PC-3 (cell line): ENCODE measurements around the gene SPATA32.

ENCODE experiments used
- CTCF ChIP-seq: fragments of 300-600 bp; sonication (generic); conservative IDR thresholded peaks from 2 replicates; pipeline ENCODE4 v1.5.1; 2017; ENCODE audit warnings: antibody characterized with exemption, low read depth, mild to moderate bottlenecking, low read length
- EZH2 ChIP-seq: fragments of 300-600 bp; sonication (generic); IDR thresholded peaks from one replicate; pipeline ENCODE4 v1.6.1; 2017; ENCODE audit warnings: antibody characterized with exemption, mild to moderate bottlenecking, low read length; ENCODE audit not compliant: unreplicated experiment
- EZH2phosphoT487 ChIP-seq: fragments of 300-600 bp; sonication (generic); IDR thresholded peaks from 2 replicates; pipeline ENCODE4 v1.6.1; 2018; ENCODE audit warnings: mild to moderate bottlenecking, antibody characterized with exemption, low read length, borderline replicate concordance

- no peak for TF ChIP-seq CTCF
- no peak for TF ChIP-seq EZH2
- no peak for TF ChIP-seq EZH2phosphoT487
Measured at GRCh38 chr17:45233423-45233924, 28.4 kb downstream of the SPATA32 start.
